ENCODE measurements around the gene NAB2. TPM values are rescaled to one million over a fixed set of nuclear protein-coding genes. Genes with fewer than 3 reads are reported as not detected.
A peak's percentile ranks its signal among the peaks of the same experiment; 100 is the strongest.

Gene NAB2
- total RNA-seq, 2 donors from 2014 or later: 4.8 to 7.0 TPM

- H3K36me3 ChIP-seq: no peaks in the 10 kb centered on the region
- H3K4me3 ChIP-seq: no peak overlapping the region
- no peaks in the 10 kb centered on the region for H3K27me3 ChIP-seq
- peak; percentile 16 for DNase-seq
- H3K9me3 ChIP-seq: no peaks in the 10 kb centered on the region
- H3K27ac ChIP-seq: peak overlapping the region; percentile 63
- peaks cover 4% of the 10 kb centered on the region for H3K4me1 ChIP-seq
- H3K9ac ChIP-seq (ENCODE audit: low read depth in 2 of 2, low read length in 2 of 2): peak overlapping the region; percentile 5 to 87
- intact Hi-C loops (cut with DNase I): no loop called here
- no peak for TF ChIP-seq CTCF (IDR thresholded peaks at IDR 0.05)
Observed at GRCh38 chr12:57133013-57133569, 44.2 kb downstream of the NAB2 start.

- DNase-seq: peak; percentile 23
- Histone ChIP-seq H3K36me3 (no peaks in the 10 kb centered on the region), H3K27me3 (no peaks in the 10 kb centered on the region), H3K9ac (ENCODE audit: low read depth in 2 of 2, low read length in 2 of 2) (no peak overlapping the region), H3K4me1 (peaks cover 10% of the 10 kb centered on the region), H3K27ac (peak overlapping the region; percentile 63), H3K9me3 (no peaks in the 10 kb centered on the region), H3K4me3 (no peak overlapping the region)
- intact Hi-C loops (cut with DNase I): no loop called here
- TF ChIP-seq CTCF (IDR thresholded peaks at IDR 0.05): no peak
Observed at GRCh38 chr12:57133916-57134315, 45.0 kb downstream of the NAB2 start.

GRCh38 chr12:57134949-57135348 lies 46.0 kb downstream of the NAB2 start:
- Histone ChIP-seq H3K36me3 (no peaks in the 10 kb centered on the region), H3K27ac (peak overlapping the region; percentile 63), H3K9me3 (no peaks in the 10 kb centered on the region), H3K27me3 (no peaks in the 10 kb centered on the region), H3K4me3 (no peak overlapping the region), H3K4me1 (peaks cover 10% of the 10 kb centered on the region), H3K9ac (ENCODE audit: low read depth in 2 of 2, low read length in 2 of 2) (peak overlapping the region in 1 of 2 donors; percentile 21)
- TF ChIP-seq CTCF (IDR thresholded peaks at IDR 0.05): no peak
- DNase-seq: no peak
- intact Hi-C loops (cut with DNase I): no loop called here

- no peaks in the 10 kb centered on the region for H3K36me3 ChIP-seq
- H3K9ac ChIP-seq (ENCODE audit: low read depth in 2 of 2, low read length in 2 of 2): peak overlapping the region; percentile 32 to 50
- peak overlapping the region; percentile 63 for H3K27ac ChIP-seq
- no peaks in the 10 kb centered on the region for H3K9me3 ChIP-seq
- H3K27me3 ChIP-seq: no peaks in the 10 kb centered on the region
- peaks cover 10% of the 10 kb centered on the region for H3K4me1 ChIP-seq
- no peak for DNase-seq
- no peak for TF ChIP-seq CTCF (IDR thresholded peaks at IDR 0.05)
- H3K4me3 ChIP-seq: no peak overlapping the region
- intact Hi-C loops (cut with DNase I): no loop called here
Observed at GRCh38 chr12:57135527-57136326, 46.8 kb downstream of the NAB2 start.

- Histone ChIP-seq H3K9ac (ENCODE audit: low read depth in 2 of 2, low read length in 2 of 2) (peak overlapping the region; percentile 35 to 64), H3K27me3 (no peaks in the 10 kb centered on the region), H3K4me1 (peaks cover 10% of the 10 kb centered on the region), H3K27ac (peak overlapping the region; percentile 41), H3K9me3 (no peaks in the 10 kb centered on the region), H3K4me3 (no peak overlapping the region), H3K36me3 (peaks cover 14% of the 10 kb centered on the region)
- no peak for TF ChIP-seq CTCF (IDR thresholded peaks at IDR 0.05)
- DNase-seq: peak; percentile 86
- intact Hi-C loops (cut with DNase I): no loop called here
Observed at GRCh38 chr12:57138526-57139272, 49.8 kb downstream of the NAB2 start.
